Calu3 (cell line): ENCODE results near the gene ACTL6A. TPM values are rescaled to one million over a fixed set of nuclear protein-coding genes. Genes with fewer than 3 reads are reported as not detected.
A peak's percentile ranks its signal among the peaks of the same experiment; 100 is the strongest.
"Not testable (repeated sequence)": the region's sequence is repeated elsewhere in the genome, so short reads cannot be mapped to it uniquely, and the experiment has no call there.

Source experiments
- Bru-seq: library from RNA; stranded (reverse); fragments of 400-500 nt; gene quantifications from one replicate; lab custom pipeline; 2021; lab: Mats Ljungman, UMichigan
- BruChase-seq, 2 experiments: library from RNA; stranded (reverse); fragments of 400-500 nt; gene quantifications; one replicate each; lab custom pipeline; 2021; lab: Mats Ljungman, UMichigan
- BruUV-seq: library from RNA; stranded (reverse); fragments of 400-500 nt; replicated peaks from 2 replicates; lab custom pipeline; 2021; lab: Mats Ljungman, UMichigan
- CTCF ChIA-PET: fragments of 300-600 bp; sonication (Branson Sonifier 250); formaldehyde crosslinking; loops from one replicate; lab custom pipeline; 2022; ENCODE audit warnings: antibody characterized with exemption; lab: Charles Lee
- DNase-seq: peaks from one replicate; pipeline ENCODE4 v3.0.0; 2022
- H3K27ac Mint-ChIP-seq: one replicate; pipeline ENCODE4 v1.8.0; 2022; ENCODE audit warnings: mixed read lengths; ENCODE audit not compliant: unreplicated experiment
- H3K27me3 Mint-ChIP-seq: one replicate; pipeline ENCODE4 v1.8.0; 2022; ENCODE audit warnings: mixed read lengths; ENCODE audit not compliant: unreplicated experiment
- H3K36me3 Mint-ChIP-seq: one replicate; pipeline ENCODE4 v1.8.0; 2022; ENCODE audit warnings: mild to moderate bottlenecking, moderate library complexity, mixed read lengths; ENCODE audit not compliant: insufficient read depth, unreplicated experiment
- H3K4me1 Mint-ChIP-seq: one replicate; pipeline ENCODE4 v1.8.0; 2022; ENCODE audit warnings: mild to moderate bottlenecking, low read depth, mixed read lengths; ENCODE audit not compliant: unreplicated experiment
- H3K4me3 Mint-ChIP-seq: one replicate; pipeline ENCODE4 v1.8.0; 2022; ENCODE audit warnings: mild to moderate bottlenecking, low read depth, moderate library complexity, mixed read lengths; ENCODE audit not compliant: unreplicated experiment
- H3K9me3 Mint-ChIP-seq: one replicate; pipeline ENCODE4 v1.8.0; 2022; ENCODE audit warnings: low read depth, mixed read lengths; ENCODE audit not compliant: unreplicated experiment
- CTCF ChIP-seq: fragments of 200-600 bp; IDR thresholded peaks from one replicate; pipeline ENCODE4 v1.8.0; 2022; ENCODE audit warnings: antibody characterized with exemption; ENCODE audit not compliant: unreplicated experiment
- intact Hi-C: fragments of 100-400 bp; cut with micrococcal nuclease; formaldehyde crosslinking; loops from one replicate; pipeline ENCODE4 v1.10.0; 2022; ENCODE audit not compliant: unreplicated experiment
- long read RNA-seq: library from polyadenylated mRNA; stranded (forward); transcript quantifications from one replicate; pipeline ENCODE4 v2.0.0, GENCODE V29; 2022
- total RNA-seq: library from RNA; stranded (reverse); gene quantifications from 2 replicates; pipeline ENCODE4 v1.2.3, GENCODE V29; 2022

Gene ACTL6A
- total RNA-seq, result 148 and 158 TPM in 2 replicates
- percentile 92 among the genes with signal in this experiment for Bru-seq, nascent RNA
- BruChase-seq, experiment 1, labeled RNA remaining after a 6-hour chase, result percentile 94 among the genes with signal in this experiment
- BruChase-seq, experiment 2, labeled RNA remaining after a 2-hour chase, result percentile 91 among the genes with signal in this experiment
- long read RNA-seq, transcript ACTL6A-203 (14 exons, 1,750 nt), result minor isoform, 54 of 294 reads
- long read RNA-seq, transcript ACTL6A-202 (14 exons, 1,901 nt), result major isoform, 208 of 294 reads
- long read RNA-seq, partial matches to known transcripts, result 9 of 294 reads
- long read RNA-seq, other reads (novel, unspliced or antisense), result 23 of 294 reads

- Mint-ChIP-seq H3K4me3 (peak within 1 kb of the TSS; percentile 93), H3K27me3 (no peaks in the 10 kb centered on the region), H3K27ac (peak within 1 kb of the TSS; percentile 95), H3K9me3 (no peaks in the 10 kb centered on the region), H3K36me3 (peaks cover 27% of the 10 kb centered on the region), H3K4me1 (peaks cover 23% of the 10 kb centered on the region)
- DNase-seq, result peak; percentile 100
- CTCF ChIA-PET, result interaction anchor here (0.6 to 1.6 kb wide), 13 partner anchors 8 to 1310 kb away, joined by 3 to 10 read pairs (median 4); partner anchors contain the start of genes USP13 and ZNF639
- TF ChIP-seq CTCF, result no peak
- intact Hi-C loops, result loop anchor here (5.0 kb wide), 1 partner anchor 215 kb away; the partner anchor contains the start of gene MFN1
- BruUV-seq, result no TSS peak
These were observed at the start of gene ACTL6A for GRCh38 chr3:179562591-179563270. Gene ACTL6A, plus strand, starts transcription at chr3:179562926. Its CDS starts 167 bp downstream, at chr3:179563093.

GRCh38 chr3:179513862-179514261 lies 48.9 kb upstream of the ACTL6A start:
- Mint-ChIP-seq H3K4me1 (no peaks in the 10 kb centered on the region), H3K27ac (no peak overlapping the region), H3K36me3 (no peaks in the 10 kb centered on the region), H3K27me3 (peaks cover 23% of the 10 kb centered on the region), H3K9me3 (peaks cover 12% of the 10 kb centered on the region), H3K4me3 (no peak overlapping the region)
- DNase-seq, result no peak
- no TSS peak for BruUV-seq
- no peak for TF ChIP-seq CTCF
- intact Hi-C loops, result no loop called here
- CTCF ChIA-PET, result no interaction called here

- H3K27ac Mint-ChIP-seq, H3K36me3 Mint-ChIP-seq, intact Hi-C loops, CTCF ChIA-PET, BruUV-seq, H3K4me1 Mint-ChIP-seq, DNase-seq, H3K4me3 Mint-ChIP-seq: not testable (repeated sequence)
- peaks cover 23% of the 10 kb centered on the region for H3K27me3 Mint-ChIP-seq
- H3K9me3 Mint-ChIP-seq, result peaks cover 12% of the 10 kb centered on the region
These were observed 46.1 kb upstream of the ACTL6A start for GRCh38 chr3:179516461-179517251.

GRCh38 chr3:179526482-179526881 lies 36.2 kb upstream of the ACTL6A start:
- Mint-ChIP-seq H3K4me1 (no peaks in the 10 kb centered on the region), H3K4me3 (no peak overlapping the region), H3K27me3 (peaks cover 7% of the 10 kb centered on the region), H3K27ac (no peak overlapping the region), H3K36me3 (no peaks in the 10 kb centered on the region), H3K9me3 (no peaks in the 10 kb centered on the region)
- no peak for TF ChIP-seq CTCF
- intact Hi-C loops, result no loop called here
- no peak for DNase-seq
- CTCF ChIA-PET, result no interaction called here
- no TSS peak for BruUV-seq
